Hematopoietic multipotent progenitor cell treated with erythropoietin and hydrocortisone succinate and interleukin-3 and kit ligand, for 6 days (in vitro differentiated cells): ENCODE measurements around the gene RNF166.

Experiments
- DNase-seq: peaks from one replicate; pipeline ENCODE4 v3.0.0-alpha.2; 2015

RNF166 gene

GRCh38 chr16:88705801-88706228 is 393 bp downstream of the RNF166 start:
- peak; percentile 59 for DNase-seq

DNA sequence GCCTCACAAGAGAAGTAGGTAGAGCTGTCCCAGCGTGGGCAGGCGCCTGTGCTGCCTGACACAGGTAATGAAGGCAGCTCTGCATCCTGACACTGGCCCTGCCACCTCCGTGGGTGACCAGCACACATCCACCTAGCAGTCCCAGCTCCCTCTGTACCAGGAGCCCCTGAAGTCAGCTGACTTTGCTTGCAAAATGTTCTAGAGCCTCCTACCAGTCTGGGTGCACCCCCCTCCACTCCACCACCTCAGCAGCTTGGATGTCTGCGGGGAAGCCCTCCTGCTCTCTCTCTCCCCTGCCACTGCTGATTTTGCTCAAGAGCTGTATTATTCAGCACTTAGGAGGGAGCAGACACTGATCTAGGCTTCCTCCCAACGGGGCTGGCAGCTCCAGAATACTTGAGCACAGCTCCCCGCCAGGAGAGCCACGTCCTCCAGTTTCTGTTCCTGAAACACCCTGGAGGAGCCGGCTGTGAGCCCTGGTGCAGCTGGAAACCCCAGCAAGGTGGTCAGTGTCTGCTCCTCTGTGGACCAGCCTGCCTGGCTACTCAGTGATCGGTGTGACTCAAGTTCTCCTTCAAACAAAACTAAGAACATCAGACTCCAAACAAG is 1.0 kb downstream of the RNF166 start:
- DNase-seq, result peak; percentile 58

- peak; percentile 88 for DNase-seq
Observed at GRCh38 chr16:88703486-88704309, 2.5 kb downstream of the RNF166 start.

- DNase-seq, result peak; percentile 67
Observed at GRCh38 chr16:88702371-88703210, 3.6 kb downstream of the RNF166 start.

DNA sequence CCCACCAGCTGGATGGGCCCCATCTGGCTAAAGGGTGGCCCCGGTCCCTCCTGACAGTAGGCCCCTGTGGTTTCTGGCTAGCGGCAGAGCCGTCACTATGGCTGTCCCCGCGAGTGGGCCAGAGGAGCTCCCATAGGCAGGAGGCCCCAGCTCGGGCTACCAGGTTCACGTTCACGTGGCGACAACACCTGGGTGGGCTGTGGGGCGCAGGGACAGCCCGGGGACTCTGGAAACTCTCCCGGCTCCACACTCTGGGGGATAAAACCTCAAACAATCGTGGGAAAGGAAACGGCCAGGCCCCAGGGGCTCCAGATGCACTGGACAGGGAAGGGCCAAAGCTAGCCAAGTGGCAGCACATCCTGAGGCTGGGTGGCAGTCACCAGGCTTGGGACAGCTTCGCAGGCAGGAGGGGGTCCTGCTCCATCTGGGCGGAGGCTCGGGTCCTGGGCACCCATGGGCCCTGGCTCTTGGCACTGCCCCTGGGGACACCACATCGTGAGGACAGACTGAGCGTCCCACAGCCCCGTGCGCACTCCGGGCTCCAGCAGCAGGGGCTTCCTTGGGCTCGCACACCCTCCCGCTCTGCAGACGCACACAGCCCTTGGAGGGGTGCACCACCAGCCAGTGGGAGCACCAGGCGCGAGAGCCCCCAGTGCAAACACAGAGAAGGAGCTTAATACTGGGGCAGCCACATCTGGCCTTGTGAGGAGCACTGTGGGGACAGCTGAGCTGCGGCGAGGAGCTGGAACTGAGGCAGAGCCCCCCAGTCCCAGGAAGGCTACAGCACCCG is 4.4 kb downstream of the RNF166 start:
- peak; percentile 38 for DNase-seq

GRCh38 chr16:88700636-88701482 is 5.3 kb downstream of the RNF166 start:
- DNase-seq, result peak; percentile 97

GRCh38 chr16:88700322-88700635 is 5.9 kb downstream of the RNF166 start:
- no peak for DNase-seq

DNA sequence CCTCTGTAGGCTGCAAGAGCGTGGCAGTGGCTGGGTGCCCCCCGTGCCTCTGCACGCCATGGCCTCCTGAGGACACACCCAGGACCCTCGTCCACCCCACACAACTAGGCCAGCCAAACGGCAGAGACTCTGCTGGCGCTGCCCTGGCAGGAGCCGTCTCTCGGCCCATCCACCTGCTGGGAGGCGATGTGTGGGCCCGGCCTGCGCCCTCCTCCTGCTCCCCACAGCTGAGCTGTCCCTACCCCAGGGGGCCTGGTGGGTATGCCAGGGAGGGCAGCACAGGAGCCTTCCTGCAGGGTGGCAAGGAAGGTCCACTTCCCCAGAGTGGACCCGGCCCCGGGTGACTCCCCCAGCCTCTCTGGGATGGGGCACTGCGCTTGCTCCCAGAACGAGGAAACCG is 7.0 kb downstream of the RNF166 start:
- DNase-seq, result no peak

- no peak for DNase-seq
Observed at GRCh38 chr16:88698646-88699045, 7.6 kb downstream of the RNF166 start.

GRCh38 chr16:88697831-88698615 is 8.2 kb downstream of the RNF166 start:
- peak; percentile 36 for DNase-seq

DNA sequence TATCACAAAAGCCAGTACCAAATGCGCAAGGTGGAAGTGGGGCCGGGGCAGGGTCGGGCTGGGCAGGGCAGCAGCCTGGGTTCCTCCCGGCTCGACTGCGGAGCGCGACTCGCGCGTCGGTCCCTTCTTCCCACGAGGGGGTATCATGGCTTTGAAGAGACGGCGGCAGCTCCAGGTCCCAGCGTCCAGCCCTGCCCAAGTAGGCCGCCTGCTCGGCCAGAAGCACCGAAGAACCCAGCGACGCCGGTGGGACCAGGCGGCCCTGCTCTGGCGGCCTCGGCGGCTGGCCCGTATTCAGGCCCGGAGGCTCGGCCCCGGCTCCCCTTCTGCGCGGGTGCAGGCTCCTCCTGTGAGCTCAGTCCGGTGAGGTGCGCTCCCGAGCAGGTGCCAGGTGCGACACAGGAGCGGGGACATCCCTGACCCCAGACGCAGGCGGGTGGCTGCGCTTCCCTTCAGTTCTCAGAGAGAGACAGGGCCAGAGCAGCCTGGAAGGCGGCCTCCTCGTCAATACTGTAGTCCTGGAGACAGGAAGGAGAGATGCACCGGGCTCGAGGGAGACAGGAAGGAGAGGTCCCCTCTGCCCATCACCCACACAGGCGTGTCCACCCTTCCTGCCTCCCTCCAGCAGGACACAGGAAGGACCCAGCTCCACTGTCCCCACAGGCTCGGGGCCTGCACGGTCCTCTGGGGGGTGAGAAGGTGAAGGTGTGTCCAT is 8.9 kb downstream of the RNF166 start:
- DNase-seq, result no peak

- DNase-seq, result no peak
Observed at GRCh38 chr16:88696441-88696840, 9.8 kb downstream of the RNF166 start.

- no peak for DNase-seq
Observed at GRCh38 chr16:88695753-88696152, 10.5 kb downstream of the RNF166 start.

DNA sequence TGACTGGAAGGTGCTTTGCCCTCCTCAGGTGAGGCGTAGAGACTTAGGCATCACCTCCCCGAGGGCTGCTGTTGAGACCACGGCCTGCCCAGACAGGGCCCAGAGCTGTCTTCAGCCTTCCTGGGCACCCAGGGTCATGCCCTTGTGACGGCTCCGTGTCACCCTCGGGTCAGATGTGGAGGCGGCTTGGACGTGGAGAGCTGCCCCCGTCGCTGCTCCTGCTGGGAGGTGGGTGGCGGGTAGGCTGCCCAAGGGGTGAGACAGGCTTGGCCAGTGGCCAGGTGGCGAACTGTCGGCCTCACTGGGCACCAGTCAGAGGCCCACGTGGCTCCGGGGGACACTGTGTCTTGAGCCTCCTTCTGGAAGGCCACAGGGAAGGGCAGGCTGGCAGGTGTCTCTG is 11.0 kb downstream of the RNF166 start:
- DNase-seq, result no peak

DNA sequence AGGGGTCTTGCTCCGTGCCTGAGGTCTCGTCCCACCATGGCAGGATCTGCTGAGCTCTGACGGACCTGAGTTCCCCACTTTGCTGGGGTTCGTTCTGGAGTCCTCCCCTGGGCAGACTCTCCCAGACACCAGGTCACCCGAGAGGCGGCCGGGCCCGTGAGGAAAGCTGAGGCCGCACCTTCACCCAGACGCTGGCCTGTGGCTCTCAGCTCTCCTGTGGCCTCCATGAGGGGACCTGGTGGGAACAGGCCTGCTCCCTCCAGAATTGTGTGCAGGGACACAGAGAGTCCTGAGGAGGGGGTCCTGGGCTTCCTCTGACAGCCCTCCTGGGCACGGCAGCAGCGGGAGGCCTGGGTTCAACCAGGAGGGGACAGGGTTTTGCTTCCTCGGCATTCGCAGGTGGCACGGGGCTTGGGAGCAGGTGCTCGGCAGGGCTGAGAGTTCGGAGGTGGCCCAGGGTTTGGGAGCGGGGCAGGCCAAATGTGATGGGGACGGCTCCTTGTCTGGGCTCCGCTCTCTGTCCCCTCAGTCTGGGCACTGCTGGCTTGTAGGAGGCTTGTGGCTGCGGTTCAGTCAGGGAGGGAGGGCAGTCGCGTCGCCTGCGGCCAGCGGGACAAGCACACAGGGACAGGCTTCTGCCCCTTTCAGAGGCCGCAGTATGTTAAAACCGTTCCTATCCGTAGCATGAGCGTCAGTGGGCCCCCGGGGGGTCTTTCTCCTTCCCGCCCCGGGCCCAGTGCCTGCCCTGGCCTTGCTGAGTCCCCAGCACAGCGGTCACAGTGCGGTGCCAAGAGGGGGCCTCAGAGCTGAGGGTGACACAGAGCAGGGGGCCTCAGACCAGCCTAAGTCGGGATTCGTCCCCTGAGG is 11.8 kb downstream of the RNF166 start:
- no peak for DNase-seq

DNA sequence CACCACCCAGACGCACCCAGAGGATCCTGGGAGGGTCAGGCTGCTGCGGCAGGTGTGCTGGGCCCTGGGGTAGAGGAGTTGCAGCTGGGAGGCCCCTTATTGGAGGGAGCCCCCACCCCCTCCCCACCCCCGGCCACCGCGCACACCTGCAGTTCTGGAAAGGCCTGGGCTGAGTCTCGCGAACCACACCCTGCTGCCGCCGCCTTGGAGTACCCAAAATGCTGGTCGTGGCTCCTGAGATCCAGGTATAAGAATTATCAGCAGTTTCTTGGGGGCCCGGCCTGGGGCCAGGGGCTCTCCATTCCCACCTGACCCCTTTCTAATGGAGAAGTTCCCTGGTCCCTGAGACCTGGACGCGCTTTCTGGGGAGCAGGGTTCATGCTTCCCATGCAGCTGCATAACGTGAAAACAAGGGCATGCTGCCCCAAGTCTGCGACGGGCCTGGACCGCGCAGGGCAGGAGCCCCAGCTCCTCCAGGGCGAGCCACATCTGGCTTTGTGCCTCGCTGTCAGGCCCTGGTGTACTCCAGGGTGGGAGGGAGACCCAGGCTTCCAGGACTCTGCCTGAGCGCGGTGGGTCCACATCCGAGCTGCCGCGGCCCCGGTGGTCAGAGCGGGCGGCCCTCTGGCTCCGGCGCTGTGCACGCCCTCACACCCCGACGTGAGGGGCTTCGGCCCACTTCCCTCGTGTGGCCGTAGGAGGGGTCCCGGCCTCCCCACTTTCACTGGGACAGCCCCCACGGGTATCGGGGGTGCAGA is 12.6 kb downstream of the RNF166 start:
- DNase-seq, result no peak

GRCh38 chr16:88692861-88693260 is 13.3 kb downstream of the RNF166 start:
- DNase-seq, result no peak

- DNase-seq, result peak; percentile 82
Observed at GRCh38 chr16:88691924-88692560, 14.2 kb downstream of the RNF166 start.
